Vagina (tissue), 2 donors: Measurements from ENCODE around the gene CFAP47. TPM values are rescaled to one million over a fixed set of nuclear protein-coding genes. Genes with fewer than 3 reads are reported as not detected.

Experiments
- DNase-seq, 2 donors: peaks; one replicate each; pipeline ENCODE4 v3.0.0-alpha.2; 2017; ENCODE audit errors: extremely low spot score in 2 of 2
- H3K27ac ChIP-seq: fragments of 200-600 bp; sonication (generic); one replicate; pipeline ENCODE4 v1.5.1; 2019
- H3K27me3 ChIP-seq: fragments of 200-600 bp; sonication (generic); one replicate; pipeline ENCODE4 v1.5.1; 2019
- H3K36me3 ChIP-seq, 2 donors: fragments of 200-600 bp; sonication (generic); one replicate each; pipeline ENCODE4 v1.5.1; 2017 to 2019
- H3K4me1 ChIP-seq: fragments of 200-600 bp; sonication (generic); one replicate; pipeline ENCODE4 v1.5.1; 2019
- H3K4me3 ChIP-seq, 2 donors: fragments of 200-600 bp; sonication (generic); 1 replicate in 1 of 2; 2 replicates in 1 of 2; pipeline ENCODE4 v1.5.1; 2016 to 2019
- H3K9me3 ChIP-seq: fragments of 200-600 bp; sonication (generic); one replicate; pipeline ENCODE4 v1.5.1; 2019
- POLR2A ChIP-seq, 2 donors: fragments of 450-650 bp; IDR thresholded peaks; one replicate each; pipeline ENCODE4 v1.6.1; 2017; ENCODE audit warnings: antibody characterized with exemption in 2 of 2, mild to moderate bottlenecking in 2 of 2, moderate library complexity in 2 of 2
- POLR2AphosphoS5 ChIP-seq, 2 donors: sonication (generic); formaldehyde crosslinking; IDR thresholded peaks; one replicate each; pipeline ENCODE4 v1.9.0; 2017; ENCODE audit warnings: antibody characterized with exemption in 2 of 2, mild to moderate bottlenecking in 2 of 2, low read depth in 1 of 2; ENCODE audit not compliant: insufficient read depth in 1 of 2
- intact Hi-C: fragments of 100-400 bp; cut with DNase I; formaldehyde crosslinking; loops from one replicate; pipeline ENCODE4 v1.15.1; 2023
- total RNA-seq: library from RNA; depleted of rRNA; stranded (reverse); fragments of >200 nt; gene quantifications from one replicate; pipeline ENCODE4 v1.2.3, GENCODE V29; 2016
- TF ChIP-seq, protein P1 (sequence below), 3 experiments: fragments of 450-650 bp in 2 of 3; fragments of 200-600 bp in 1 of 3; sonication (generic) in 1 of 3; IDR thresholded peaks; one replicate each; pipeline ENCODE4 v1.5.1; 2017 to 2019; ENCODE audit warnings: antibody characterized with exemption in 3 of 3, mild to moderate bottlenecking in 2 of 3, moderate library complexity in 2 of 3

The CFAP47 gene
- total RNA-seq, 1 donor from 2014 or later: not detected

DNA sequence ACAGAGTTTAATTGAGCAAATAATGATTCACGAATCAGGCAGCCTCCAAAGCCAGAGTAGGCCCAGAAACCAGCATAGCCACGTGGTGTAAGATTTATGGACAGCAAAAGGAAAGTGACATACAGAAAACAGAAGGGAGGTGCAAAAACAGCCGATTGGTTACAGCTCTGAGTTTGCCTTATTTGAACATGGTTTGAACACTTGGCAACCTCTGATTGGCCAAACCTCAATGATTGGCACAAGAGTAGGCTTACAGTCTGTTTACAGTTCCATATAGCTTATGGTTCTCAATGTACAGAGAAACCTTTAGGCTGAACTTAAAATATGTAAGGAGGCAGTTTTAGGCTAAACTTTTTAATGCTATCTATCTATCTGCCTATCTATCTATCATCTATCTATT is 394.8 kb downstream of the CFAP47 start:
- H3K9me3 ChIP-seq: no peaks in the 10 kb centered on the region
- no peak for DNase-seq
- no peaks in the 10 kb centered on the region for H3K27me3 ChIP-seq
- TF ChIP-seq, protein P1, sequence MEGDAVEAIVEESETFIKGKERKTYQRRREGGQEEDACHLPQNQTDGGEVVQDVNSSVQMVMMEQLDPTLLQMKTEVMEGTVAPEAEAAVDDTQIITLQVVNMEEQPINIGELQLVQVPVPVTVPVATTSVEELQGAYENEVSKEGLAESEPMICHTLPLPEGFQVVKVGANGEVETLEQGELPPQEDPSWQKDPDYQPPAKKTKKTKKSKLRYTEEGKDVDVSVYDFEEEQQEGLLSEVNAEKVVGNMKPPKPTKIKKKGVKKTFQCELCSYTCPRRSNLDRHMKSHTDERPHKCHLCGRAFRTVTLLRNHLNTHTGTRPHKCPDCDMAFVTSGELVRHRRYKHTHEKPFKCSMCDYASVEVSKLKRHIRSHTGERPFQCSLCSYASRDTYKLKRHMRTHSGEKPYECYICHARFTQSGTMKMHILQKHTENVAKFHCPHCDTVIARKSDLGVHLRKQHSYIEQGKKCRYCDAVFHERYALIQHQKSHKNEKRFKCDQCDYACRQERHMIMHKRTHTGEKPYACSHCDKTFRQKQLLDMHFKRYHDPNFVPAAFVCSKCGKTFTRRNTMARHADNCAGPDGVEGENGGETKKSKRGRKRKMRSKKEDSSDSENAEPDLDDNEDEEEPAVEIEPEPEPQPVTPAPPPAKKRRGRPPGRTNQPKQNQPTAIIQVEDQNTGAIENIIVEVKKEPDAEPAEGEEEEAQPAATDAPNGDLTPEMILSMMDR (IDR thresholded peaks at IDR 0.05): no peak
- TF ChIP-seq POLR2AphosphoS5 (IDR thresholded peaks at IDR 0.05; ENCODE audit: insufficient read depth in 1 of 2, low read depth in 1 of 2) (no peak), POLR2A (IDR thresholded peaks at IDR 0.05) (no peak)
- no peaks in the 10 kb centered on the region for H3K36me3 ChIP-seq
- no peak overlapping the region for H3K27ac ChIP-seq
- intact Hi-C loops: no loop called here
- no peaks in the 10 kb centered on the region for H3K4me1 ChIP-seq
- no peak overlapping the region for H3K4me3 ChIP-seq

DNA sequence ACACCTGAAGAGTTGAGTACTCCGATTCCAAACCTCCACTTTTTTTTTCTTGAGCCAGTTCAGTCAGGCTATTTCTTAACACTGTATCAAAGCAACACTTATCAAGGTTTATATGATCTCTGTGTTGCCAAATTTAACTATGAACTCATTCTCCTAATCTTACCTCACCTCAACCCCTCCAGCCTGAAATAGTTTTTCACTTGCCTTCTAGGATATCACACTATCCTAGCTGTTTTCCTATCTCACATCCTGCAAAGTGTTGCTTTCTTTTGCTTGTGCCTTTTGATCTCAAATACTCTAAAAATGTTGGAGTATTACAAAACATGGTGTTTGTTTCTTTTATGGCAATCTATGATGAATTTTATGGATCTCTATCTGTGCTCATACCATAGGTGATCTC is 415.0 kb downstream of the CFAP47 start:
- Histone ChIP-seq H3K27me3 (no peaks in the 10 kb centered on the region), H3K9me3 (no peaks in the 10 kb centered on the region), H3K27ac (no peak overlapping the region), H3K4me3 (no peak overlapping the region), H3K36me3 (no peaks in the 10 kb centered on the region), H3K4me1 (no peaks in the 10 kb centered on the region)
- DNase-seq: no peak
- intact Hi-C loops: no loop called here
- TF ChIP-seq, protein P1 (IDR thresholded peaks at IDR 0.05): no peak
- no peak for TF ChIP-seq POLR2AphosphoS5 (IDR thresholded peaks at IDR 0.05; ENCODE audit: insufficient read depth in 1 of 2, low read depth in 1 of 2)
- no peak for TF ChIP-seq POLR2A (IDR thresholded peaks at IDR 0.05)

DNA sequence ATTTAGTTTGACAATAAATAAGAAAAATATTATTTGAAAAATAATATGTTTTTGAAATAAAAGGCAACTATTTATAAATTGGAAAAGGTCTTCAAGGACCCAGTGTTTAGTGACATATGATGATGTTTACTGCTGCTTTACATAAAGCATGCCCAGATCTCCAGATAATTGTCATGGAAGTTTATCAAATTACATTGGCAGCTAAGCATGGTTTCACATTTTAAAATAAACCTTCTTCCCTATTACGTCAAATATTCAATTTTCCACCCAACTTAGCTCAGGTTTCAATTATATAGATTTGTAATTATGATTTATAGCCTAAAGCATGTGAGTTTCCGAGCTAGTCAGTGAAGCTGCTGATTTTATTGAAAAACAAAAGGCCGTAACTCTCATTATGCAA is 417.2 kb downstream of the CFAP47 start:
- TF ChIP-seq POLR2AphosphoS5 (IDR thresholded peaks at IDR 0.05; ENCODE audit: insufficient read depth in 1 of 2, low read depth in 1 of 2): no peak
- no peak for TF ChIP-seq POLR2A (IDR thresholded peaks at IDR 0.05)
- TF ChIP-seq, protein P1 (IDR thresholded peaks at IDR 0.05): no peak
- no peak for DNase-seq
- no peak overlapping the region for H3K27ac ChIP-seq
- no peak overlapping the region for H3K4me3 ChIP-seq
- intact Hi-C loops: no loop called here
- no peaks in the 10 kb centered on the region for H3K36me3 ChIP-seq
- H3K4me1 ChIP-seq: no peaks in the 10 kb centered on the region
- H3K9me3 ChIP-seq: no peaks in the 10 kb centered on the region
- no peaks in the 10 kb centered on the region for H3K27me3 ChIP-seq

DNA sequence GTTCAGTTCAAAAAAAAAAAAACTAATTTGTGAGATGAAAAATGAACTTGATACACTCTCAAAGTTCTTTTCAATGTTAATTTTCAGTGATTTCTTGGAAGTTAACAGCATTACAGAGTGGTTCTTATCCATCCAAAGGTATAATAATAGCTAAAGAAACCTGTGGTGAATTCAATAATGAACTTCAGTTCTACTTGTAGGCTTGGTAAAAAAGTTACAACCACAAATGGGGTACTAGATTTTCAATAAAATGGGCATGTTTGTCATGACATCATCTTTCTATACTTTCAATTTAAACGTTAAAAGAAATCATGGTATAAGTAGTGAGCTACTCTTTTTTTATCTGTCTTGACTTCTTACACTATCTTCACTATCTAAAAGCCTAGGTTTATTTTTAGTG is 424.8 kb downstream of the CFAP47 start:
- intact Hi-C loops: no loop called here
- no peak for DNase-seq
- Histone ChIP-seq H3K27ac (no peak overlapping the region), H3K36me3 (no peaks in the 10 kb centered on the region), H3K4me3 (no peak overlapping the region), H3K9me3 (no peaks in the 10 kb centered on the region), H3K27me3 (no peaks in the 10 kb centered on the region), H3K4me1 (no peaks in the 10 kb centered on the region)
- TF ChIP-seq, protein P1 (IDR thresholded peaks at IDR 0.05): no peak

DNA sequence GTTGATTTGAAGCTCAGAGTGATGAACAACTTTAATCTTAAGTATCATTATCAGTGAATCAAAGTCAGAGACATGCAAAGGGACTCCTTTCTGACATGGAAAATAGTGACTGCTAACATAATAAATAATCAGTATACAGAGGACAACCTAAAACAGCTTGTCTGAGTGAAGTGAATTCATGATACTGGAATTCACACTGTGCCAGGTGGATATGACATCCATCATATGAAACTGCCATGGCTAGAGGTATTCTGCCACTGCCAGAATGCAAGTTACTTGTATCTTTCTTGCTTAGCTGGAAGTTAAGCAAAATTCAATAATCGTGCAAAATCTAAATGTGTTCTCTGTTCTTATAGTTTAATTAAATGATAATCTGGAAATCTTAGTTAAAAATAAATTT is 429.0 kb downstream of the CFAP47 start:
- intact Hi-C loops: no loop called here
- Histone ChIP-seq H3K27me3 (no peaks in the 10 kb centered on the region), H3K4me3 (no peak overlapping the region), H3K27ac (no peak overlapping the region), H3K4me1 (no peaks in the 10 kb centered on the region), H3K9me3 (no peaks in the 10 kb centered on the region), H3K36me3 (no peaks in the 10 kb centered on the region)
- no peak for DNase-seq
- TF ChIP-seq POLR2AphosphoS5 (IDR thresholded peaks at IDR 0.05; ENCODE audit: insufficient read depth in 1 of 2, low read depth in 1 of 2) (no peak), POLR2A (IDR thresholded peaks at IDR 0.05) (no peak)
- TF ChIP-seq, protein P1 (IDR thresholded peaks at IDR 0.05): no peak
